C4-2B (cell line): Measurements from ENCODE around the gene DENND1A.

Experiments used
- ZFX ChIP-seq: fragments of 450-650 bp; IDR thresholded peaks from 2 replicates; pipeline ENCODE4 v1.6.1; 2017
- TF ChIP-seq, protein P1 (sequence below): fragments of 450-650 bp; conservative IDR thresholded peaks from 2 replicates; pipeline ENCODE4 v1.5.1; 2017; ENCODE audit warnings: mild to moderate bottlenecking

- TF ChIP-seq ZFX = no peak
- TF ChIP-seq, protein P1, sequence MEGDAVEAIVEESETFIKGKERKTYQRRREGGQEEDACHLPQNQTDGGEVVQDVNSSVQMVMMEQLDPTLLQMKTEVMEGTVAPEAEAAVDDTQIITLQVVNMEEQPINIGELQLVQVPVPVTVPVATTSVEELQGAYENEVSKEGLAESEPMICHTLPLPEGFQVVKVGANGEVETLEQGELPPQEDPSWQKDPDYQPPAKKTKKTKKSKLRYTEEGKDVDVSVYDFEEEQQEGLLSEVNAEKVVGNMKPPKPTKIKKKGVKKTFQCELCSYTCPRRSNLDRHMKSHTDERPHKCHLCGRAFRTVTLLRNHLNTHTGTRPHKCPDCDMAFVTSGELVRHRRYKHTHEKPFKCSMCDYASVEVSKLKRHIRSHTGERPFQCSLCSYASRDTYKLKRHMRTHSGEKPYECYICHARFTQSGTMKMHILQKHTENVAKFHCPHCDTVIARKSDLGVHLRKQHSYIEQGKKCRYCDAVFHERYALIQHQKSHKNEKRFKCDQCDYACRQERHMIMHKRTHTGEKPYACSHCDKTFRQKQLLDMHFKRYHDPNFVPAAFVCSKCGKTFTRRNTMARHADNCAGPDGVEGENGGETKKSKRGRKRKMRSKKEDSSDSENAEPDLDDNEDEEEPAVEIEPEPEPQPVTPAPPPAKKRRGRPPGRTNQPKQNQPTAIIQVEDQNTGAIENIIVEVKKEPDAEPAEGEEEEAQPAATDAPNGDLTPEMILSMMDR = no peak
These were observed 300.4 kb downstream of the DENND1A start for GRCh38 chr9:123629531-123629930.
